Cerebellar nuclear complex (tissue), 1 donor: ENCODE results near the gene CUEDC1.
"Not testable (repeated sequence)": the region's sequence is repeated elsewhere in the genome, so short reads cannot be mapped to it uniquely, and the experiment has no call there.

ENCODE experiments used
- DNase-seq, 2 experiments: peaks; one replicate each; lab custom pipeline; 2025; lab: John Stamatoyannopoulos, UW

Gene CUEDC1

GRCh38 chr17:57984936-57985674 is 29.9 kb upstream of the CUEDC1 start:
- no peak for DNase-seq

- DNase-seq = no peak
These were observed 29.2 kb upstream of the CUEDC1 start for GRCh38 chr17:57984261-57984890.

GRCh38 chr17:57983446-57983845 is 28.2 kb upstream of the CUEDC1 start:
- DNase-seq = no peak

GRCh38 chr17:57982452-57983170 is 27.4 kb upstream of the CUEDC1 start:
- no peak for DNase-seq

GRCh38 chr17:57980522-57980921 is 25.3 kb upstream of the CUEDC1 start:
- no peak for DNase-seq

- no peak for DNase-seq
These were observed 23.9 kb upstream of the CUEDC1 start for GRCh38 chr17:57979076-57979475.

- DNase-seq = no peak
These were observed 21.4 kb upstream of the CUEDC1 start for GRCh38 chr17:57976594-57976993.

- DNase-seq = no peak
These were observed 19.8 kb upstream of the CUEDC1 start for GRCh38 chr17:57975044-57975443.

GRCh38 chr17:57974053-57974824 is 19.0 kb upstream of the CUEDC1 start:
- DNase-seq = not testable (repeated sequence)

- DNase-seq = no peak
These were observed 16.9 kb upstream of the CUEDC1 start for GRCh38 chr17:57972151-57972550.

GRCh38 chr17:57971572-57971971 is 16.4 kb upstream of the CUEDC1 start:
- DNase-seq = no peak

- DNase-seq = no peak
These were observed 15.5 kb upstream of the CUEDC1 start for GRCh38 chr17:57970710-57971109.

- no peak for DNase-seq
These were observed 13.2 kb upstream of the CUEDC1 start for GRCh38 chr17:57968456-57968855.

- no peak for DNase-seq
These were observed 11.7 kb upstream of the CUEDC1 start for GRCh38 chr17:57966875-57967274.

- DNase-seq = no peak
These were observed 11.0 kb upstream of the CUEDC1 start for GRCh38 chr17:57966246-57966645.

- DNase-seq = no peak
These were observed 10.4 kb upstream of the CUEDC1 start for GRCh38 chr17:57965521-57966160.

GRCh38 chr17:57963149-57963511 is 7.9 kb upstream of the CUEDC1 start:
- no peak for DNase-seq

GRCh38 chr17:57962279-57963148 is 7.3 kb upstream of the CUEDC1 start:
- DNase-seq = no peak

- no peak for DNase-seq
These were observed 4.7 kb upstream of the CUEDC1 start for GRCh38 chr17:57959929-57960328.

- DNase-seq = not testable (repeated sequence)
These were observed 3.2 kb upstream of the CUEDC1 start for GRCh38 chr17:57958391-57958790.

GRCh38 chr17:57957886-57958285 is 2.7 kb upstream of the CUEDC1 start:
- DNase-seq = no peak
